Measurements from ENCODE around the gene SPRED2.
"Not testable (repeated sequence)": the region's sequence is repeated elsewhere in the genome, so short reads cannot be mapped to it uniquely, and the experiment has no call there.

DNA sequence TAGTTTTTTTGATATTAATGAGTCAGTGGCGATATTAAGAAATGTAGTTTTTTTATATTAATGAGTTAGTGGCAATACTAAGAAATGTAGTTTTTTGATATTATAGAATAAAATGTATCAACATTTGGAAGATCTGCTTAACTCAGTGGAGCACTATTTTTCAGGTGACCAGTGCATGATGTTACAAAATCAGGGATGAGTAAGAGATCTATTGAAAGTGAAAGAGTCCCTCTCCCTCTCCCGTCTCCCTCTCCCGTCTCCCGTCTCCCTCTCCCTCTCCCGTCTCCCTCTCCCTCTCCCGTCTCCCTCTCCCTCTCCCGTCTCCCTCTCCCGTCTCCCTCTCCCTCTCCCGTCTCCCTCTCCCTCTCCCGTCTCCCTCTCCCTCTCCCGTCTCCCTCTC is 94.5 kb downstream of the SPRED2 start:
- TF ChIP-seq, protein P1, sequence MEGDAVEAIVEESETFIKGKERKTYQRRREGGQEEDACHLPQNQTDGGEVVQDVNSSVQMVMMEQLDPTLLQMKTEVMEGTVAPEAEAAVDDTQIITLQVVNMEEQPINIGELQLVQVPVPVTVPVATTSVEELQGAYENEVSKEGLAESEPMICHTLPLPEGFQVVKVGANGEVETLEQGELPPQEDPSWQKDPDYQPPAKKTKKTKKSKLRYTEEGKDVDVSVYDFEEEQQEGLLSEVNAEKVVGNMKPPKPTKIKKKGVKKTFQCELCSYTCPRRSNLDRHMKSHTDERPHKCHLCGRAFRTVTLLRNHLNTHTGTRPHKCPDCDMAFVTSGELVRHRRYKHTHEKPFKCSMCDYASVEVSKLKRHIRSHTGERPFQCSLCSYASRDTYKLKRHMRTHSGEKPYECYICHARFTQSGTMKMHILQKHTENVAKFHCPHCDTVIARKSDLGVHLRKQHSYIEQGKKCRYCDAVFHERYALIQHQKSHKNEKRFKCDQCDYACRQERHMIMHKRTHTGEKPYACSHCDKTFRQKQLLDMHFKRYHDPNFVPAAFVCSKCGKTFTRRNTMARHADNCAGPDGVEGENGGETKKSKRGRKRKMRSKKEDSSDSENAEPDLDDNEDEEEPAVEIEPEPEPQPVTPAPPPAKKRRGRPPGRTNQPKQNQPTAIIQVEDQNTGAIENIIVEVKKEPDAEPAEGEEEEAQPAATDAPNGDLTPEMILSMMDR (IDR thresholded peaks at IDR 0.05) = not testable (repeated sequence)
- TF ChIP-seq POLR2A (IDR thresholded peaks at IDR 0.05) = not testable (repeated sequence)

All from esophagus squamous epithelium (tissue), 4 donors.